ENCODE measurements around the gene NT5DC1. TPM values are rescaled to one million over a fixed set of nuclear protein-coding genes. Genes with fewer than 3 reads are reported as not detected.

The NT5DC1 gene
- total RNA-seq, 2 donors from 2014 or later, result 5.6 to 10.9 TPM

GRCh38 chr6:116239256-116239655 is 138.6 kb downstream of the NT5DC1 start:
- TF ChIP-seq POLR2A (IDR thresholded peaks at IDR 0.05), result no peak
- TF ChIP-seq, protein P1, sequence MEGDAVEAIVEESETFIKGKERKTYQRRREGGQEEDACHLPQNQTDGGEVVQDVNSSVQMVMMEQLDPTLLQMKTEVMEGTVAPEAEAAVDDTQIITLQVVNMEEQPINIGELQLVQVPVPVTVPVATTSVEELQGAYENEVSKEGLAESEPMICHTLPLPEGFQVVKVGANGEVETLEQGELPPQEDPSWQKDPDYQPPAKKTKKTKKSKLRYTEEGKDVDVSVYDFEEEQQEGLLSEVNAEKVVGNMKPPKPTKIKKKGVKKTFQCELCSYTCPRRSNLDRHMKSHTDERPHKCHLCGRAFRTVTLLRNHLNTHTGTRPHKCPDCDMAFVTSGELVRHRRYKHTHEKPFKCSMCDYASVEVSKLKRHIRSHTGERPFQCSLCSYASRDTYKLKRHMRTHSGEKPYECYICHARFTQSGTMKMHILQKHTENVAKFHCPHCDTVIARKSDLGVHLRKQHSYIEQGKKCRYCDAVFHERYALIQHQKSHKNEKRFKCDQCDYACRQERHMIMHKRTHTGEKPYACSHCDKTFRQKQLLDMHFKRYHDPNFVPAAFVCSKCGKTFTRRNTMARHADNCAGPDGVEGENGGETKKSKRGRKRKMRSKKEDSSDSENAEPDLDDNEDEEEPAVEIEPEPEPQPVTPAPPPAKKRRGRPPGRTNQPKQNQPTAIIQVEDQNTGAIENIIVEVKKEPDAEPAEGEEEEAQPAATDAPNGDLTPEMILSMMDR (IDR thresholded peaks at IDR 0.05), result no peak
- ATAC-seq (no peak), DNase-seq (no peak)
- Histone ChIP-seq H3K4me3 (peak overlapping the region in 1 of 2 donors; percentile 2), H3K27ac (no peak overlapping the region), H3K27me3 (no peaks in the 10 kb centered on the region), H3K9me3 (no peaks in the 10 kb centered on the region), H3K36me3 (replicated peaks in 1 of 2; ENCODE audit: insufficient read depth in 1 of 2, low read depth in 2 of 2) (no peaks in the 10 kb centered on the region), H3K4me1 (peaks cover 2% of the 10 kb centered on the region)
- 100% methylated on average over 2 of the region's 2 CpGs for WGBS, 2 donors
- intact Hi-C loops (cut with DNase I), result no loop called here

DNA sequence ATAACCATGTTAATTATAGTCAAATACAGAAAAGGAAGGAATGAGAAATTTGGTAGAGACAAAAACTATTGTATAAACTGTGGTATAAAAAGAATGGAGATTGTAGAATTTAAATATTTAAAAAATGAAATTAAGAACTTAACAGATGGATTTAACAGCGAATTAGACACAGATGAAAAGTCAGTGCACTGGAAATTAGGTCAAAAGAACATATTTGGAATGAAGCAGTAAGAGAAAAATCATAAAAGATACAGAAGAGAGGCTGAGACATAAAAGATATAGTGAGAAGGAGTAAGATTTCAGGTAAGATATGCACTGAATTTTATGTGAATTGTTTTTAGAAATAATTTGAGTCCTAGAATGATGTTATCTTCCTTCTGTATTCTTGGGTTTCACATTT is 139.2 kb downstream of the NT5DC1 start:
- ATAC-seq (no peak), DNase-seq (no peak)
- Histone ChIP-seq H3K4me1 (peaks cover 8% of the 10 kb centered on the region), H3K27me3 (no peaks in the 10 kb centered on the region), H3K4me3 (no peak overlapping the region), H3K27ac (no peak overlapping the region), H3K36me3 (replicated peaks in 1 of 2; ENCODE audit: insufficient read depth in 1 of 2, low read depth in 2 of 2) (no peaks in the 10 kb centered on the region), H3K9me3 (no peaks in the 10 kb centered on the region)
- TF ChIP-seq POLR2A (IDR thresholded peaks at IDR 0.05), result no peak
- TF ChIP-seq, protein P1 (IDR thresholded peaks at IDR 0.05), result no peak
- 97 to 100% methylated on average over 1 of the region's 1 CpG for WGBS, 2 donors
- intact Hi-C loops (cut with DNase I), result no loop called here

GRCh38 chr6:116244284-116244683 is 143.6 kb downstream of the NT5DC1 start:
- Histone ChIP-seq H3K36me3 (replicated peaks in 1 of 2; ENCODE audit: insufficient read depth in 1 of 2, low read depth in 2 of 2) (no peaks in the 10 kb centered on the region), H3K4me3 (no peak overlapping the region), H3K27ac (no peak overlapping the region), H3K9me3 (no peaks in the 10 kb centered on the region), H3K27me3 (no peaks in the 10 kb centered on the region), H3K4me1 (peaks cover 31% of the 10 kb centered on the region)
- TF ChIP-seq, protein P1 (IDR thresholded peaks at IDR 0.05), result no peak
- no peak for TF ChIP-seq POLR2A (IDR thresholded peaks at IDR 0.05)
- 46 to 54% methylated on average over 4 of the region's 4 CpGs for WGBS, 2 donors
- DNase-seq, result peak in 1 of 4 donors; percentile 43
- intact Hi-C loops (cut with DNase I), result no loop called here
- peak; percentile 68 for ATAC-seq

DNA sequence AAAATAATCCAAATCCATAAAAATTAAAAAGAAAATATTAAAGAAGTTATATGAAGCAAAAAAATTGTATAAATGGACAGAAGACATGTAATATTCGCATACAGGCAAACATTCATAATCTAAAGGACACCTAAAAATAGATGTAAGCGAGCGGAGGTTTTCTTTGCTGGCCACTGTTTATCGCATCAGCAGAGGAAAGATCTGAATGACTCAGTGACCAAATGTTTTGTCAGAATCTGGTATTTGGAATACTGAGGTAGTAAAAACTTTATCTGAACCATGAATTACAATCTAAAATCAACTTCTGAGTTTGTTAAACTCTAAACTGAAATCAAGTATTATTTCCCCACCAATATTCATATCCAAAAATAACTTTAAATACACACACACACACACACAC is 145.4 kb downstream of the NT5DC1 start:
- intact Hi-C loops (cut with DNase I), result no loop called here
- no peak overlapping the region for H3K4me3 ChIP-seq
- H3K4me1 ChIP-seq, result peaks cover 45% of the 10 kb centered on the region
- TF ChIP-seq, protein P1 (IDR thresholded peaks at IDR 0.05), result no peak
- TF ChIP-seq POLR2A (IDR thresholded peaks at IDR 0.05), result no peak
- DNase-seq (no peak), ATAC-seq (no peak)
- no peak overlapping the region for H3K27ac ChIP-seq
- no peaks in the 10 kb centered on the region for H3K36me3 ChIP-seq (replicated peaks in 1 of 2; ENCODE audit: insufficient read depth in 1 of 2, low read depth in 2 of 2)
- WGBS, 2 donors, result 45 to 62% methylated on average over 4 of the region's 4 CpGs
- H3K27me3 ChIP-seq, result no peaks in the 10 kb centered on the region
- H3K9me3 ChIP-seq, result no peaks in the 10 kb centered on the region

DNA sequence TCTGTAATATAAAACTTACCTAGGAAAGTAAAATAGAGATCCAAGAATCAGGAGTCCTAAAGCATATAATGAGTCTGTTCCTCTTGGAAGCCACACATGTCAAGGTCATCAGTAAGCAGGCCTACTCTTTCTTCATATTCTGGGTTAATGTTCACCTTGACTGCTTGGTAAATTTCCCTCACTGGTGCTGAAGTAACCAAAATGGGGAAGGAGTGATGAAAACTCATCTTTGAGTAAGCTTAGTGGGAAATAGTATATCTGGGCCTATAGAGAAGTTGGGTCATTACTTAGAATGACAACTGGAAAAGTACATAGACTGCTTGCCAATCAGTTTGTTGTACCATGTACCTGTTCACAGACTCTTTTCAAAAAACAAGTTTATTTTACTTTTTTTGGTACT is 146.6 kb downstream of the NT5DC1 start:
- H3K4me3 ChIP-seq, result no peak overlapping the region
- H3K27ac ChIP-seq, result peak overlapping the region in 1 of 4 donors; percentile 20
- intact Hi-C loops (cut with DNase I), result no loop called here
- no peaks in the 10 kb centered on the region for H3K9me3 ChIP-seq
- DNase-seq (no peak), ATAC-seq (peak; percentile 67)
- no peaks in the 10 kb centered on the region for H3K27me3 ChIP-seq
- no peaks in the 10 kb centered on the region for H3K36me3 ChIP-seq (replicated peaks in 1 of 2; ENCODE audit: insufficient read depth in 1 of 2, low read depth in 2 of 2)
- H3K4me1 ChIP-seq, result peaks cover 57% of the 10 kb centered on the region
- no peak for TF ChIP-seq POLR2A (IDR thresholded peaks at IDR 0.05)
- TF ChIP-seq, protein P1 (IDR thresholded peaks at IDR 0.05), result no peak

All from body of pancreas (tissue), 4 donors.